RWPE1 (cell line): ENCODE results near the gene COL5A1.

ENCODE experiments used
- CTCF ChIA-PET: fragments of 350-600 bp; sonication (Branson Sonifier 250); formaldehyde crosslinking; extraction: SDS; loops from one replicate; lab custom pipeline; 2021; lab: Yijun Ruan, JAX
- POLR2A ChIA-PET: fragments of 400-600 bp; formaldehyde crosslinking; extraction: SDS; loops from one replicate; lab custom pipeline; 2020; ENCODE audit warnings: antibody characterized with exemption; ENCODE audit not compliant: low non-redundant PET; lab: Yijun Ruan, JAX
- DNase-seq: peaks from one replicate; pipeline ENCODE4 v3.0.0; 2012; ENCODE audit warnings: low spot score
- H3K27ac ChIP-seq: fragments of 450-650 bp; 2 replicates; pipeline ENCODE4 v1.5.1; 2017
- CTCF ChIP-seq: fragments of 450-650 bp; conservative IDR thresholded peaks from 2 replicates; pipeline ENCODE4 v1.5.1; 2017; ENCODE audit warnings: low read depth, mild to moderate bottlenecking

COL5A1 gene

GRCh38 chr9:134735441-134736175 is 94.0 kb downstream of the COL5A1 start:
- ChIA-PET POLR2A (no interaction called here), CTCF (interaction anchor here (0.5 to 1.9 kb wide), 6 partner anchors 9 to 967 kb away, joined by 3 to 13 read pairs (median 6); partner anchors contain the start of gene KCNT1)
- H3K27ac ChIP-seq: peak overlapping the region; percentile 67
- DNase-seq: no peak
- TF ChIP-seq CTCF: no peak

GRCh38 chr9:134736791-134737497 is 95.3 kb downstream of the COL5A1 start:
- H3K27ac ChIP-seq: peak overlapping the region; percentile 52
- DNase-seq: no peak
- ChIA-PET CTCF (interaction anchor here (0.7 to 5.1 kb wide), 4 partner anchors 34 to 510 kb away, joined by 3 to 44 read pairs (median 8); no protein-coding TSS in a partner anchor), POLR2A (no interaction called here)
- no peak for TF ChIP-seq CTCF

GRCh38 chr9:134737842-134738580 is 96.4 kb downstream of the COL5A1 start:
- no peak for TF ChIP-seq CTCF
- H3K27ac ChIP-seq: peak overlapping the region; percentile 52
- ChIA-PET POLR2A (no interaction called here), CTCF (interaction anchor here (0.6 to 5.1 kb wide), 8 partner anchors 30 to 341 kb away, joined by 3 to 44 read pairs (median 6); no protein-coding TSS in a partner anchor)
- no peak for DNase-seq

GRCh38 chr9:134738869-134739659 is 97.5 kb downstream of the COL5A1 start:
- peak; percentile 98 for TF ChIP-seq CTCF
- ChIA-PET POLR2A (no interaction called here), CTCF (interaction anchor here (0.6 to 5.1 kb wide), 31 partner anchors 11 to 1864 kb away, joined by 3 to 44 read pairs (median 4); no protein-coding TSS in a partner anchor)
- peak overlapping the region; percentile 10 for H3K27ac ChIP-seq
- DNase-seq: peak; percentile 90

GRCh38 chr9:134739660-134739968 is 98.0 kb downstream of the COL5A1 start:
- POLR2A ChIA-PET: no interaction called here
- no peak for DNase-seq
- no peak for TF ChIP-seq CTCF
- CTCF ChIA-PET: interaction anchor here (0.6 to 5.1 kb wide), 18 partner anchors 11 to 292 kb away, joined by 3 to 44 read pairs (median 4); no protein-coding TSS in a partner anchor
- H3K27ac ChIP-seq: peak overlapping the region; percentile 10
